Measurements from ENCODE around the gene GLIS2. TPM values are rescaled to one million over a fixed set of nuclear protein-coding genes. Genes with fewer than 3 reads are reported as not detected.
A peak's percentile ranks its signal among the peaks of the same experiment; 100 is the strongest.

Gene GLIS2
- total RNA-seq, 2 donors from 2014 or later = 1.3 to 1.7 TPM

DNA sequence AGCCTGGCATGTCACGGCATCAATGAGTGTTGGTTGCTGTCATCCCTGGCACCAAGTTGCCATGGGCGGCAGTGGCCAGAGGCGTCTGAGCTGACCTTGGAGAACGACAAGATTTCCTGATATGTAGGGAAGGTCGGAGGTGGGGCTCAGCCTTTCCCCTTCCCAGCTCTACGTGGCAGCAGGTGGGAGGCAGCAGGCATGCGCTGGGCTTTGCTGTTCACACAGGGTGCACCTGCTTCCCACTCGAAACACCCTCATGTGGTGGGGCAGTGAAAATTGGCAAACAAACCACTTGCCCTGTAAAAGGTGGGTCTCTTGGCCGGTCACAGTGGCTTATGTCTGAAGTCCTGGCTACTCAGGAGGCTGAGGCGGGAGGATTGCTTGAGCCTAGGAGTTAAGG lies 30.7 kb upstream of the GLIS2 start:
- Mint-ChIP-seq H3K9me3 (no peaks in the 10 kb centered on the region), H3K27me3 (ENCODE audit: low read depth) (peaks cover 15% of the 10 kb centered on the region), H3K27ac (no peak overlapping the region), H3K4me3 (no peak overlapping the region), H3K4me1 (ENCODE audit: low read depth) (peaks cover 12% of the 10 kb centered on the region), H3K36me3 (ENCODE audit: insufficient read depth in 2 of 2) (peaks cover 0 to 1% of the 10 kb centered on the region in 2 donors)
- ATAC-seq (replicated peaks in 1 of 2) = no peak
- no peak for DNase-seq

DNA sequence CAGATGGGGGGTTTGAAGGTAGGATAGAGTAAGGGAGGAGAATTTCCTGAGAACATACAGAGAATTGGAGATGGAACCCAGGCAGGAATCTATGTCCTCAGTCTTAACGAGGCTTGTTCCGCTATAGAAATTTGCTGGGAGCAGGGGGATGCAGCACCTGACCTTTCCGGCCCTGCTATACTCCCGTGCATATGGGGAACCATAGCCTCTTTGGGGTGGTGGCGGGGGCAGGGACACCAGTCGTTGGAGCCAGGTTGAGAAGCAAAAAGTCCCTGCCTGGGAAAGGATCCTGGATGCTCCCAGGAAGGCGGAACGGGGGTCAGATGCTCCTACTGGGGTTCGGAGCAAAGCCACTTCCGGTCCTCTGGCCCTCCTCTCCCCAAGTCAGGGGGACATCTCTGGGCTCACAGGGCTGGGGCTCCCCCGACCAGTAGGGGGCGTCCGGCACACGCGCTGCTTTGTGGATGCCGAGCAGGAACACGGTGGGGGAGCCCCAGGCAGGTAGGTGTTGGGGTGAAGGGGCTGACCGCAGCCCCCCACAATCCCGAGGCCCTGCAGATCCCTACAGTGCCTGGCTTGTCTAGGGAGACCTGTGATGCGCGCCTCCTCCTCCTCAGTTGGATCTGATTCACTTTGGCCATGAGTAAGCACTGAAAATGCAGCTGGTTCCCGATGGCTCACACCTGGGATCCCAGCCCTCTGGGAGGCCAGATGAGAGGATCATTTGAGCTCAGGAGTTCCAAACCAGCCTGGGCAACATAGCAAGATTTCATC lies 27.5 kb upstream of the GLIS2 start:
- Mint-ChIP-seq H3K4me3 (peak overlapping the region; percentile 48 to 54), H3K4me1 (ENCODE audit: low read depth) (peaks cover 12% of the 10 kb centered on the region), H3K9me3 (no peaks in the 10 kb centered on the region), H3K27me3 (ENCODE audit: low read depth) (peaks cover 19% of the 10 kb centered on the region), H3K36me3 (ENCODE audit: insufficient read depth in 2 of 2) (no peaks in the 10 kb centered on the region), H3K27ac (no peak overlapping the region)
- peak; percentile 84 to 86 for DNase-seq
- peak; percentile 96 to 98 for ATAC-seq (replicated peaks in 1 of 2)

DNA sequence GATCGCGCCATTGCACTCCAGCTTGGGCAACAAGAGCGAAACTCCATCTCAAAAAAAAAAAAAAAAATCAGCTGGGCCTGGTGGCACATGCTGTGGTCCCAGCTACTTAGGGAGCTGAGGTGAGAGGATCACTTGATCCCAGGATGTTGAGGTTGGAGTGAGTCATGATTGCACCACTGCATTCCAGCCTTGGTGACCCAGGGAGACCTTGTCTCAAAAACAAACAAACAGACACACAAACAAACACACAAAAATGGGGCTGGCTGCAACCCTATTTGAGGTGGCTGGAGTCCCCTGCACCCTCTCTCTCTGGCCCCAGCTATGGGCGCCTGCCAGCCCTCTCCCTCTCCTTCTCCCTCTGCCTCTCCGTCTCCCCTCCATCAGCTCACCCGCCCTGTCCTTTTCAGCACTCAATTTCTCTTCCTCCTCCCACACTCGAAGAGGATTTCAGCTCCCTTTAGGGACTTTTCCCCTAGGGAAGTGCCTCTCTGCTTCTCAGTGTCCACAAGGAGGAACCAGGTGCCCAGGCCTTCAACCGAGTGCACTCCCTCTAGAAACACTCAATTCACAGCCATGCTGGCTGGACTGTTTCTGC lies 25.5 kb upstream of the GLIS2 start:
- Mint-ChIP-seq H3K4me1 (ENCODE audit: low read depth) (peaks cover 12% of the 10 kb centered on the region), H3K27ac (no peak overlapping the region), H3K27me3 (ENCODE audit: low read depth) (peaks cover 12% of the 10 kb centered on the region), H3K4me3 (no peak overlapping the region), H3K36me3 (ENCODE audit: insufficient read depth in 2 of 2) (no peaks in the 10 kb centered on the region), H3K9me3 (no peaks in the 10 kb centered on the region)
- no peak for DNase-seq
- no peak for ATAC-seq (replicated peaks in 1 of 2)

DNA sequence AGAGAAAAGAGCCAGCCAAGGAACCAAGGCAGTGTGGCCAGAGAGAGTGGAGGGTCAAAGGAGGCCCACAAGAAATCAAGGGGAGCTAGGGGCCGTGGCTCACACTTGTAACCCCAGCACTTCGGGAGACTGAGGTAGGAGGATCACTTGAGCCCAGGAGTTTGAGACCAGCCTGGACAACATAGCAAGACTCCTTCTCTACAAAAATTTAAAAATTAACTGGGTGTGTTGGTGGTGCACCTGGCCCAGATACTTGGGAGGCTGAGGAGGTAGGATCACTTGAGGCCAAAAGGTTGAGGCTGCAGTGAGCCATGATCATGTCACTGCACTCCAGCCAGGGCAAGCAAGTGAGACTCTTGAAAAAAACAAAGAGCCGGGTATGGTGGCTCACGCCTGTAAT lies 24.2 kb upstream of the GLIS2 start:
- no peaks in the 10 kb centered on the region for H3K9me3 Mint-ChIP-seq
- DNase-seq (no peak), ATAC-seq (replicated peaks in 1 of 2) (no peak)
- no peaks in the 10 kb centered on the region for H3K36me3 Mint-ChIP-seq (ENCODE audit: insufficient read depth in 2 of 2)
- no peak overlapping the region for H3K4me3 Mint-ChIP-seq
- H3K27ac Mint-ChIP-seq = no peak overlapping the region
- peaks cover 12% of the 10 kb centered on the region for H3K27me3 Mint-ChIP-seq (ENCODE audit: low read depth)
- H3K4me1 Mint-ChIP-seq (ENCODE audit: low read depth) = peaks cover 12% of the 10 kb centered on the region

DNA sequence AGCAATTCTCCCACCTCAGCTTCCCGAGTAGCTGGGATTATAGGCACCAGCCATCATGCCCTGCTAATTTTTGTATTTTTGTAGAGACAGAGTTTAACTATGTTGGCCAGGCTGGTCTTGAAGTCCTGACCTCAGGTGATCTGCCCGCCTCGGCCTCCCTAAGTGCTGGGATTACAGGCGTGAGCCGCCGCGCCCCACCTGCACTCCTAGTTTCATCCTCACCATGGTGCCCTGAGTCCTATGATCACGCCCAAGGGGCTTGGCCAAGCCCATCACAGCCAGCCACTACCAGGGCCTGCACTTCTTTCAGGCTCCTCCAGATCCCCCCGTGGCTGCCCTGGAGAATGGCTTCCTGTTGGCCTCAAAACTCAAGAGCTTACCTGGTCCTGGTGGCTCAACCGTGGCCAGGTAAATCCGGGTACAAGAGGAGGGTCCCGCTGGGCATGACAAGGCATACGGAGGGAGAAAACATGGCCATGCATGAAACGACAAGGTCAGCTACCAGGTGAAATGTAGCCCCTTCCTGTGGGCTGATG lies 22.6 kb upstream of the GLIS2 start:
- H3K27me3 Mint-ChIP-seq (ENCODE audit: low read depth) = peaks cover 12% of the 10 kb centered on the region
- H3K4me1 Mint-ChIP-seq (ENCODE audit: low read depth) = peaks cover 6% of the 10 kb centered on the region
- DNase-seq (no peak), ATAC-seq (replicated peaks in 1 of 2) (no peak)
- H3K9me3 Mint-ChIP-seq = no peaks in the 10 kb centered on the region
- H3K27ac Mint-ChIP-seq = no peak overlapping the region
- H3K36me3 Mint-ChIP-seq (ENCODE audit: insufficient read depth in 2 of 2) = no peaks in the 10 kb centered on the region
- no peak overlapping the region for H3K4me3 Mint-ChIP-seq

DNA sequence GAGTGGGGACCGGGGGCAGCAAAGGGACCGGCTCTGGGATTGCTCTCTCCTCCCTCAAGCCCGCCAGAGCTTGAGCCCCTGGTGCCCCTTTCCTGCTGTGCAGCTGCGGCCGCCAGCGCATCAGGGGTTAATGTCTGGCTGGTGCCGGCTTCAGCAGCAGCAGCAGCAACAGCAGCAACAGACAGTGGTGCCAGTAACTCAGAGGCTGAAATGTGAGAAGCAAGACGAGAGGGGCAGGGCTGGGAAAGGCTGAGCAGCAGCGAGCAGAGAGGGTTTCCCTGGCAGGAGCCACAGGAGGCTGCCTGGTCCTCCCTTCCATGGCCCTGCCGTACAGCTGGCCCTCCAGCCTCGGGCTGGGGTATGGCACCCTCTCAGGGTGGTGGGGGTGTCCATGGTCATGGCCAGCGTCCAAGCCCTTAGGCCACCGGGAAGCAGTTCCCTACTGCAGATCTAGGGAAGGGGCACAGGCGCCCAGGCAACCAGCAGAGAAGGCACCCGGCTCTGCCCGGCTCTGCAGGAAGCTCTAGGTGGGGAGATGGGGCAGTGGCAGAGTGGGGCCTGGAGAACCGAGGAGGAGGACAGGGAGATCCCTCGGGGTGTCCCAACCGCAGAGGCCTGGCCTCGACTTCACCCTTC lies 21.9 kb upstream of the GLIS2 start:
- H3K36me3 Mint-ChIP-seq (ENCODE audit: insufficient read depth in 2 of 2) = no peaks in the 10 kb centered on the region
- H3K4me3 Mint-ChIP-seq = no peak overlapping the region
- no peak overlapping the region for H3K27ac Mint-ChIP-seq
- no peak for ATAC-seq (replicated peaks in 1 of 2)
- DNase-seq = no peak
- no peaks in the 10 kb centered on the region for H3K4me1 Mint-ChIP-seq (ENCODE audit: low read depth)
- H3K9me3 Mint-ChIP-seq = no peaks in the 10 kb centered on the region
- H3K27me3 Mint-ChIP-seq (ENCODE audit: low read depth) = peaks cover 12% of the 10 kb centered on the region

DNA sequence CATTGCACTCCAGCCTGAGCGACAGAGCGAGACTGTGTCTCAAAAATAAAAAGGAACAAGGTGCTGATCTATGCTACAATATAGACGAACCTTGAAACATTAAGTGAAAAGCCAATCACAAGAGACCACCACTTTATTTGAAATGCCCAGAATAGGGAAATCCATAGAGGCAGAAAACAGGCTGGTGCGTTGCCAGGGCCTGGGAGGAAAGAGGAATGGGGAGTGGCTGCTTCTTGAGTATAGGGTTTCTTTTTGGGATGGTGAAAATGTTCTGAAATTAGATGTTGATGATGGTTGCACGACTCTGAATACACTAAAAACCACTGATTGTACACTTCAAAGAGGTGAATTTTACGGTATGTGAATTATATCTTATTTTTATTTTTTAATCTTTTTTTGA lies 20.3 kb upstream of the GLIS2 start:
- H3K4me1 Mint-ChIP-seq (ENCODE audit: low read depth) = peaks cover 7% of the 10 kb centered on the region
- DNase-seq = no peak

DNA sequence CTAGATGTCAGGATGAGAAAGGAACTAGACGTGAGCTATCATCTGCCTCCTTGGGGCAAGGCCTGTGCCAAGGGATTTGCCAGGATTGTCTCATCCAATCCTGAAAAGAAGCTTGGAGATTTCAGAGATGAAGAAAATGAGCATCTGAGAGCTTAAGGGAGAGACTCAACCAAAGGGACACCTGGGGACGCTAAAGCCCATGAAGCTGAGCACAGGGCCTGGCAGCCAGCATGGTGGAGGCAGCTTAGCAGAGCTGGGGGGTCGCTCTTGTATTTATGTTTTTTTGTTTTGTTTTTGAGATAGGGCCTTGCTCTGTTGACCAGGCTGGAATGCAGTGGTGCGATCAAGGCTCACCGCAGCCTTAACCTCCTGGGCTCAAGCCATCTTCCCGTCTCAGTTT lies 18.4 kb upstream of the GLIS2 start:
- Mint-ChIP-seq H3K4me1 (ENCODE audit: low read depth) (peaks cover 7% of the 10 kb centered on the region), H3K27ac (no peak overlapping the region), H3K9me3 (no peaks in the 10 kb centered on the region), H3K4me3 (no peak overlapping the region), H3K27me3 (ENCODE audit: low read depth) (peaks cover 12% of the 10 kb centered on the region), H3K36me3 (ENCODE audit: insufficient read depth in 2 of 2) (peaks cover 0 to 3% of the 10 kb centered on the region in 2 donors)
- ATAC-seq (replicated peaks in 1 of 2) (no peak), DNase-seq (no peak)

More for the DNA sequence above, 20.3 kb upstream of the GLIS2 start:
- no peaks in the 10 kb centered on the region for H3K36me3 Mint-ChIP-seq (ENCODE audit: insufficient read depth in 2 of 2)
- peaks cover 12% of the 10 kb centered on the region for H3K27me3 Mint-ChIP-seq (ENCODE audit: low read depth)
- H3K4me3 Mint-ChIP-seq = no peak overlapping the region
- H3K9me3 Mint-ChIP-seq = no peaks in the 10 kb centered on the region
- no peak for ATAC-seq (replicated peaks in 1 of 2)
- no peak overlapping the region for H3K27ac Mint-ChIP-seq

DNA sequence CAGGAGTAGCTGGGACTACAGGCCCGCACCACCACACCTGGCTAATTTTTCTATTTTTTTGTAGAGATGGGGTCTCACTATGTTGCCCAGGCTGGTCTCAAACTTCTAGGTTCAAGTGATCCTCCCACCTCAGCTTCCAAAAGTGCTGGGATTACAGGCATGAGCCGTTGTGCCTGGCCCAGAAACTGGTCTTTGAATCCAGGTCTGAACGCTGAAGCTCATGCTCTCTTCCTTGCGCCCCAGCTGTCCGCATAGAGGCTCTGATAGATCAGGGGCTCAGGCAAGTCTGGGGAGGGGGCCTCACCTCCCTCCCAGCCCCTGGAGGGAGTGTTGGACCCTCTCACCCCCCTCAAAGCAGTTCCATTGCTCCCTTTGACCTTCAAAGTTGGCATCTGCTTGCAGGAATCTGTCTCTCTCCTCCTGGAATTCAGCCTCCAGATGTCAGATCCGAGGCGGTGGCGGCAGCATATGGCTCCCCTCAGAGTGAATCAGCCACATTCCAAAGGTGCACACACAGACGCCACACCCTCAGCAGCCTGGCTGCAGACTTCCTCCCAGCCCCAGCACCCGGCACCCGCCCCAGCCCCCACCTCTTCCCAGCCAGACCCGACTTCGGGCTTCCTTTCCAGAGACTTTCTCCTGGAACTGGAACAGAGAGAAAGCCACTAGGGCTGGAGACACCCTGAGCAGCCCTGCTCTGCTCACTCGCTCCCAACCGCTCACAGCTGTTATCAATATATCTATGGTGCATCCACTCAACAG lies 16.9 kb upstream of the GLIS2 start:
- peaks cover 7% of the 10 kb centered on the region for H3K4me1 Mint-ChIP-seq (ENCODE audit: low read depth)

DNA sequence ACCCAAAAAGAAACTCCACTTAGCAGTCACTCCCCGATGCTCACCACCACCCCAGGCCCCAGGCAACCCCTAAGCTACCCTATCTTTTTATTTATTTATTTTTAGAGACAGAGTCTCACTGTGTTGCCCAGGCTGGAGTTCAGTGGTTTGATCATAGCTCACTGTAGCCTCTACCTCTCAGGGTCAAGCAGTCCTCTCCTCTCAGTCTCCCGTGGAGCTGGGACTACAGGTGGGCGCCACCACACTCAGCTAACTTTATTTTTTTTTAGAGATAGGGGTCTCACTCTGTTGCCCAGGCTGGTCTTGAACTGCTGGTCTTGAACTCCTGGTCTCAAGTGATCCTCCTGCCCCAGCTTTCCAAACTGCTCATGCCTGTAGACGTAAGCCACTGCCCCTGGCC lies 14.7 kb upstream of the GLIS2 start:
- Mint-ChIP-seq H3K36me3 (ENCODE audit: insufficient read depth in 2 of 2) (peaks cover 0 to 3% of the 10 kb centered on the region in 2 donors), H3K27ac (no peak overlapping the region), H3K4me1 (ENCODE audit: low read depth) (peaks cover 15% of the 10 kb centered on the region), H3K9me3 (no peaks in the 10 kb centered on the region), H3K27me3 (ENCODE audit: low read depth) (no peaks in the 10 kb centered on the region), H3K4me3 (no peak overlapping the region)
- ATAC-seq (replicated peaks in 1 of 2) = no peak
- no peak for DNase-seq

More for the DNA sequence above, 16.9 kb upstream of the GLIS2 start:
- H3K9me3 Mint-ChIP-seq = no peaks in the 10 kb centered on the region
- no peak overlapping the region for H3K27ac Mint-ChIP-seq
- H3K4me3 Mint-ChIP-seq = no peak overlapping the region
- peaks cover 1% of the 10 kb centered on the region for H3K27me3 Mint-ChIP-seq (ENCODE audit: low read depth)
- DNase-seq (no peak), ATAC-seq (replicated peaks in 1 of 2) (no peak)
- H3K36me3 Mint-ChIP-seq (ENCODE audit: insufficient read depth in 2 of 2) = peaks cover 0 to 3% of the 10 kb centered on the region in 2 donors

DNA sequence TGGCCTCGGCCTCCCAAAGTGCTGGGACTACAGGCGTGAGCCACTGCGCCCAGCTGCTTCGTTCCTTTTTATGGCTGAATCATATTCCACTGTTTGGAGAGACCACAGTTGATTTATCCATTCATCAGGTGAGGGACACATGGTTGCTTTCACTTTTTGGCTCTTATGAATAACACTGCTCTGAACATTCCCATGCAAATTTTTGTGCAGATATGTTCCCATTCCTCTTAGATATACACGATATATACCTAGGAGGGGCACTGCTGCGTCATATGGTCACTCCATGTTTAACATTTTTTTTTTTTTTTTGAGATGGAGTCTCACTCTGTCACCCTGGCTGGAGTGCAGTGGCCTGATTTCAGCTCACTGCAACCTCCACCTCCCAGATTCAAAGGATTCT lies 13.9 kb upstream of the GLIS2 start:
- H3K36me3 Mint-ChIP-seq (ENCODE audit: insufficient read depth in 2 of 2) = peaks cover under 1 to 3% of the 10 kb centered on the region in 2 donors
- H3K4me3 Mint-ChIP-seq = no peak overlapping the region
- no peak overlapping the region for H3K27ac Mint-ChIP-seq
- DNase-seq = no peak
- no peak for ATAC-seq (replicated peaks in 1 of 2)
- no peaks in the 10 kb centered on the region for H3K9me3 Mint-ChIP-seq
- H3K4me1 Mint-ChIP-seq (ENCODE audit: low read depth) = peaks cover 23% of the 10 kb centered on the region
- H3K27me3 Mint-ChIP-seq (ENCODE audit: low read depth) = no peaks in the 10 kb centered on the region

DNA sequence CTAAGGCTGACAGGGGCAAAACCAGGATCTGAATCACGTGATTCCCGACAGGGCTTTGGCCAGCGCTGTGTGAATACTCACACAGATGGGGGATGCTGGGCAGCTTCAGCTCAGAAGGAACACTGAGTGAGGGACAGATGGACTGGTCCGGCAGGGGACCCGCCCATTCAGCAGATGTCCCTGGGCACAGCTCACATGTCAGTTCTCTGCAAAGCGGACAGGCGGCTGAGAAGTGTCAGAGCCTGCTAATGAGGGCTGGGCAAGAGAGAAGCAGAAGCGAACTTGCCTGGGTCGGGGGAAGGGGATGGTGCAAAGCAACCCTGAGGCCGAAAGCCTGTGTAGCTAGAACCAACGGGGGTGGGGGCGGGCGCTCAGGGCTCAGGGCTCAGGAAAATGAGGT lies 11.9 kb upstream of the GLIS2 start:
- Mint-ChIP-seq H3K27ac (no peak overlapping the region), H3K4me1 (ENCODE audit: low read depth) (peaks cover 38% of the 10 kb centered on the region), H3K36me3 (ENCODE audit: insufficient read depth in 2 of 2) (peaks cover 5 to 6% of the 10 kb centered on the region in 2 donors), H3K27me3 (ENCODE audit: low read depth) (no peaks in the 10 kb centered on the region), H3K9me3 (peaks cover 3 to 4% of the 10 kb centered on the region in 2 donors), H3K4me3 (no peak overlapping the region)
- DNase-seq (no peak), ATAC-seq (replicated peaks in 1 of 2) (no peak)

Measured in activated T-cell treated with anti-CD3 and anti-CD28 coated beads, Interleukin-2, amount 50 U/mL, for 72 hours (primary cell).